SU-DHL-6 (cell line): ENCODE measurements around the gene HSDL1.

Source experiments
- H2AFZ ChIP-seq: fragments of 200-600 bp; sonication (generic); 2 replicates; pipeline ENCODE4 v1.6.1; 2014; ENCODE audit warnings: low read depth, mild to moderate bottlenecking, moderate library complexity, mixed read lengths, antibody characterized with exemption, low read length; ENCODE audit not compliant: severe bottlenecking
- H3F3A ChIP-seq: fragments of 200-600 bp; shearing (Covaris generic); 2 replicates; pipeline ENCODE4 v1.6.0; 2016; ENCODE audit warnings: antibody characterized with exemption, mild to moderate bottlenecking; ENCODE audit not compliant: insufficient read depth
- H3K27ac ChIP-seq: fragments of 200-600 bp; sonication (generic); 2 replicates; pipeline ENCODE4 v1.5.1; 2016; ENCODE audit warnings: low read depth, mild to moderate bottlenecking, low read length, moderate library complexity, mixed read lengths
- H3K27me3 ChIP-seq: fragments of 200-600 bp; sonication (generic), shearing (Covaris generic); 2 replicates; pipeline ENCODE4 v1.6.0; 2014; ENCODE audit warnings: mild to moderate bottlenecking, low read length
- H3K36me3 ChIP-seq: fragments of 200-600 bp; sonication (generic); 2 replicates; pipeline ENCODE4 v1.6.1; 2014; ENCODE audit warnings: mild to moderate bottlenecking, low read length, mixed read lengths
- H3K4me2 ChIP-seq: fragments of 300-600, 200-600 bp; shearing (Covaris generic), sonication (generic); 2 replicates; pipeline ENCODE4 v1.6.0; 2014; ENCODE audit warnings: low read length, low read depth, mild to moderate bottlenecking; ENCODE audit not compliant: poor library complexity, severe bottlenecking
- H3K4me3 ChIP-seq: fragments of 200-600 bp; sonication (generic); 2 replicates; pipeline ENCODE4 v1.5.1; 2014; ENCODE audit warnings: antibody characterized with exemption, low read length, mild to moderate bottlenecking, mixed read lengths; ENCODE audit not compliant: insufficient read depth, poor library complexity, severe bottlenecking
- H3K79me2 ChIP-seq: fragments of 200-600 bp; sonication (generic); 2 replicates; pipeline ENCODE4 v1.6.1; 2014; ENCODE audit warnings: mild to moderate bottlenecking, low read length, moderate library complexity; ENCODE audit not compliant: insufficient read depth
- H3K9ac ChIP-seq: fragments of 200-600 bp; sonication (generic); 2 replicates; pipeline ENCODE4 v1.7.0; 2014; ENCODE audit warnings: mild to moderate bottlenecking, low read length
- H3K9me2 ChIP-seq: fragments of 200-600 bp; sonication (generic); replicated peaks from 2 replicates; pipeline ENCODE4 v1.6.1; 2014; ENCODE audit warnings: low read length; ENCODE audit not compliant: insufficient read depth
- H3K9me3 ChIP-seq: fragments of 200-600 bp; sonication (generic); 2 replicates; pipeline ENCODE4 v1.6.1; 2014; ENCODE audit warnings: low read length, mixed read lengths; ENCODE audit not compliant: insufficient read depth
- H4K20me1 ChIP-seq: fragments of 200-600 bp; sonication (generic); 2 replicates; pipeline ENCODE4 v1.6.1; 2014; ENCODE audit warnings: low read depth, mild to moderate bottlenecking, antibody characterized with exemption, low read length, moderate library complexity, mixed read lengths
- CTCF ChIP-seq: fragments of 200-600 bp; sonication (generic); IDR thresholded peaks from one replicate; pipeline ENCODE4 v1.5.1; 2017; ENCODE audit warnings: antibody characterized with exemption, mild to moderate bottlenecking, low read length, moderate library complexity; ENCODE audit not compliant: insufficient read depth, poor library complexity, severe bottlenecking
- EZH2phosphoT487 ChIP-seq: fragments of 200-600 bp; sonication (generic), shearing (Covaris generic); conservative IDR thresholded peaks from 2 replicates; pipeline ENCODE4 v1.6.1; 2018; ENCODE audit warnings: mild to moderate bottlenecking, antibody characterized with exemption, low read length, moderate library complexity, mixed read lengths

HSDL1 gene

GRCh38 chr16:84178146-84178765, 33.3 kb upstream of the HSDL1 start:
- no peak for TF ChIP-seq CTCF
- no peak for TF ChIP-seq EZH2phosphoT487
- Histone ChIP-seq H3K9me2 (no peaks in the 10 kb centered on the region), H3K9me3 (no peaks in the 10 kb centered on the region), H3K4me2 (no peak overlapping the region), H4K20me1 (no peaks in the 10 kb centered on the region), H3K9ac (no peak overlapping the region), H3K4me3 (no peak overlapping the region), H3K36me3 (no peaks in the 10 kb centered on the region), H3K27me3 (no peaks in the 10 kb centered on the region), H3K79me2 (no peaks in the 10 kb centered on the region), H2AFZ (no peak overlapping the region), H3K27ac (no peak overlapping the region), H3F3A (no peaks in the 10 kb centered on the region)

- Histone ChIP-seq H3K9me3 (no peaks in the 10 kb centered on the region), H3K36me3 (no peaks in the 10 kb centered on the region), H3K4me2 (no peak overlapping the region), H3K9me2 (no peaks in the 10 kb centered on the region), H4K20me1 (no peaks in the 10 kb centered on the region), H3K9ac (no peak overlapping the region), H3K79me2 (no peaks in the 10 kb centered on the region), H3K27ac (no peak overlapping the region), H3F3A (no peaks in the 10 kb centered on the region), H3K27me3 (no peaks in the 10 kb centered on the region), H3K4me3 (no peak overlapping the region), H2AFZ (no peak overlapping the region)
- no peak for TF ChIP-seq EZH2phosphoT487
- TF ChIP-seq CTCF: no peak
Observed at GRCh38 chr16:84177741-84178073, 32.7 kb upstream of the HSDL1 start.

- no peaks in the 10 kb centered on the region for H3F3A ChIP-seq
- H4K20me1 ChIP-seq: no peaks in the 10 kb centered on the region
- no peak overlapping the region for H3K4me2 ChIP-seq
- H3K9me2 ChIP-seq: no peaks in the 10 kb centered on the region
- no peaks in the 10 kb centered on the region for H3K36me3 ChIP-seq
- no peaks in the 10 kb centered on the region for H3K79me2 ChIP-seq
- no peak overlapping the region for H3K27ac ChIP-seq
- no peaks in the 10 kb centered on the region for H3K9me3 ChIP-seq
- H3K27me3 ChIP-seq: no peaks in the 10 kb centered on the region
- no peak overlapping the region for H2AFZ ChIP-seq
- TF ChIP-seq EZH2phosphoT487: no peak
- no peak for TF ChIP-seq CTCF
- H3K9ac ChIP-seq: no peak overlapping the region
- no peak overlapping the region for H3K4me3 ChIP-seq
Observed at GRCh38 chr16:84176192-84177053, 31.4 kb upstream of the HSDL1 start.
